ENCODE measurements around the gene KLHL17. TPM values are rescaled to one million over a fixed set of nuclear protein-coding genes. Genes with fewer than 3 reads are reported as not detected.

The KLHL17 gene
- total RNA-seq, 1 experiment from 2014 or later, result 32.1 TPM

DNA sequence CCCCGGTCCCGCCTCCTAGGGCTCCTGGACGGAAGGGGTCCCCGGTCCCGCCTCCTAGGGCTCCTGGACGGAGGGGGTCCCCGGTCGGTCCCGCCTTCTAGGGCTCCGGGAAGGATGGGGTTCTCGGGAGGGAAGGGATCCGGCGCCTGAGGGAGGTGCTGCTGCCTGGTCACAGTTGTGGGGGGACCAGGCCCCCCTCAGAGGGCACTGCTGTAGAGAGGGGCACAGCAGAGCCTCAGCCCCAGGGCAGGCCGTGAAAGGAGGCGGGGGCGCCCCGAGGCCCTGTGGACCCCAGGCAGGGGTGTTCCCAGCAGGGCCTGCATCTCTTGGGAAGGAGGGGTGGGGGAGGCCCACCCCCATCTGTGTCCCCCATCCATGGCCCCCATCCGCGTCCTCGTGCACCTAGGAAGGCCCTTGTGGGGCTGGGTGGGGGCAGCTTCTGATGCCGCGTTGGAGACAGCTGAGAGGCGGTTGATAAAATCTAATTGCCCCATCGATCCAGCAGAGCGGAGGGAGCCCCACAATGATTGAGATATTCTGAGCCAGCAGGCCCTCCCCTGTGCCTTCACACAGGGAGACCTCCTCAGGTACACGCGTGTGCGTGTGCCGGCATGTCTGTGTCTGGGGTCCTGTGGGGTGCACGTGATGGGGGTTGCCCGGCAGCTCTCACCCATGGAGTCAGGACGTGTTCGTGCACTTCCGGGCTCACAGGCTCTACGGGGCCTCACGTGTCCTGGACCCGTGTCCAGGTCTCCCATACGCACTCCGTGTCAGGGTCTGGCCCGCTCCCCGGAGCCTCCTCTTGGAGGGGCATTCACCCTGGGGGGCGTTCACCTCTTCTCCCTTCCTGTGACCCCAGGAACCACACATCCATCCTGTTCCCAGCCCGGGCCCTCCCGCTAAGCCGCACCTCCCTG lies 23.8 kb upstream of the KLHL17 start:
- ATAC-seq (no peak), DNase-seq (no peak)
- no TSS peak for BruUV-seq (replicated peaks)
- Histone ChIP-seq H3F3A (ENCODE audit: low read length, unreplicated experiment) (no peaks in the 10 kb centered on the region), H3K9ac (ENCODE audit: low read length) (no peak overlapping the region), H3K27me3 (ENCODE audit: low read length) (peaks cover 26% of the 10 kb centered on the region), H3K36me3 (ENCODE audit: low read depth, low read length) (no peaks in the 10 kb centered on the region), H3K79me2 (ENCODE audit: low read length) (no peaks in the 10 kb centered on the region), H4K20me1 (ENCODE audit: low read length) (no peaks in the 10 kb centered on the region), H3K4me2 (ENCODE audit: low read length) (no peak overlapping the region), H2AFZ (ENCODE audit: low read length) (no peak overlapping the region), H3K27ac (ENCODE audit: low read length) (no peak overlapping the region), H3K9me2 (replicated peaks; ENCODE audit: low read length) (no peaks in the 10 kb centered on the region), H3K4me3 (ENCODE audit: low read length) (no peak overlapping the region), H3K4me1 (ENCODE audit: insufficient read depth, low read length) (peaks cover 21% of the 10 kb centered on the region), H3K9me3 (ENCODE audit: low read length) (no peaks in the 10 kb centered on the region)
- ChIA-PET CTCF (no interaction called here), POLR2A (ENCODE audit: unreplicated experiment) (no interaction called here)
- no peak for TF ChIP-seq EZH2phosphoT487 (IDR thresholded peaks at IDR 0.05; ENCODE audit: borderline replicate concordance, low read length)
- TF ChIP-seq EZH2 (IDR thresholded peaks at IDR 0.05; ENCODE audit: low read length, unreplicated experiment), result no peak
- TF ChIP-seq, protein P1, sequence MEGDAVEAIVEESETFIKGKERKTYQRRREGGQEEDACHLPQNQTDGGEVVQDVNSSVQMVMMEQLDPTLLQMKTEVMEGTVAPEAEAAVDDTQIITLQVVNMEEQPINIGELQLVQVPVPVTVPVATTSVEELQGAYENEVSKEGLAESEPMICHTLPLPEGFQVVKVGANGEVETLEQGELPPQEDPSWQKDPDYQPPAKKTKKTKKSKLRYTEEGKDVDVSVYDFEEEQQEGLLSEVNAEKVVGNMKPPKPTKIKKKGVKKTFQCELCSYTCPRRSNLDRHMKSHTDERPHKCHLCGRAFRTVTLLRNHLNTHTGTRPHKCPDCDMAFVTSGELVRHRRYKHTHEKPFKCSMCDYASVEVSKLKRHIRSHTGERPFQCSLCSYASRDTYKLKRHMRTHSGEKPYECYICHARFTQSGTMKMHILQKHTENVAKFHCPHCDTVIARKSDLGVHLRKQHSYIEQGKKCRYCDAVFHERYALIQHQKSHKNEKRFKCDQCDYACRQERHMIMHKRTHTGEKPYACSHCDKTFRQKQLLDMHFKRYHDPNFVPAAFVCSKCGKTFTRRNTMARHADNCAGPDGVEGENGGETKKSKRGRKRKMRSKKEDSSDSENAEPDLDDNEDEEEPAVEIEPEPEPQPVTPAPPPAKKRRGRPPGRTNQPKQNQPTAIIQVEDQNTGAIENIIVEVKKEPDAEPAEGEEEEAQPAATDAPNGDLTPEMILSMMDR (conservative IDR thresholded peaks at IDR 0.05; ENCODE audit: low read depth, low read length), result no peak
- intact Hi-C loops (cut with micrococcal nuclease), result no loop called here

DNA sequence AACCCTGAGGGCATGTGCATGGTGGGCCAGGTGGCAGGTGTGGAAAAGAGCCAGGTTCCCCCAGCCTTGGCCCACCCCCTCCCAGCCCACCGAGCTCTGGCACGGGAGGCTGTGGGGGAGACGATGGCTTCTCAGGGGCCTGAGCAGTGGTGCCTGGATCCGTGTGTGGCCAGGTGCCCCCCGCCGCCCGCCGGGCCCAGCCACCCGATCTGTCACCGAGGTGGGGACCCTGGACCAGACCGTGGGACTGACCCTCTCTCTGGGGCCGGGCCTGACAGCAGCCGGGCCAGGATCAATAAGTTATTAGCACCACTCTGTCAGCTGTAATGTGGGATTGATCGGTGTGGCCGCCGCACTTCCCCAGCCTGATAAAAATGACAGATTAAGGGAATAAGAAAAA lies 22.9 kb upstream of the KLHL17 start:
- BruUV-seq (replicated peaks), result no TSS peak
- intact Hi-C loops (cut with micrococcal nuclease), result no loop called here
- no peak for DNase-seq
- no peaks in the 10 kb centered on the region for H3K9me2 ChIP-seq (replicated peaks; ENCODE audit: low read length)
- H3K79me2 ChIP-seq (ENCODE audit: low read length), result no peaks in the 10 kb centered on the region
- TF ChIP-seq EZH2phosphoT487 (IDR thresholded peaks at IDR 0.05; ENCODE audit: borderline replicate concordance, low read length) (no peak), EZH2 (IDR thresholded peaks at IDR 0.05; ENCODE audit: low read length, unreplicated experiment) (no peak)
- TF ChIP-seq, protein P1 (conservative IDR thresholded peaks at IDR 0.05; ENCODE audit: low read depth, low read length), result no peak
- H3K36me3 ChIP-seq (ENCODE audit: low read depth, low read length), result no peaks in the 10 kb centered on the region
- POLR2A ChIA-PET (ENCODE audit: unreplicated experiment), result no interaction called here
- H3K9ac ChIP-seq (ENCODE audit: low read length), result no peak overlapping the region
- CTCF ChIA-PET, result interaction anchor here (0.8 to 1.3 kb wide), 3 partner anchors 17 to 33 kb away, joined by 3 to 5 read pairs (median 3); no protein-coding TSS in a partner anchor
- H3K4me3 ChIP-seq (ENCODE audit: low read length), result no peak overlapping the region
- no peaks in the 10 kb centered on the region for H3F3A ChIP-seq (ENCODE audit: low read length, unreplicated experiment)
- H3K9me3 ChIP-seq (ENCODE audit: low read length), result no peaks in the 10 kb centered on the region
- H2AFZ ChIP-seq (ENCODE audit: low read length), result no peak overlapping the region
- no peaks in the 10 kb centered on the region for H4K20me1 ChIP-seq (ENCODE audit: low read length)
- peaks cover 25% of the 10 kb centered on the region for H3K4me1 ChIP-seq (ENCODE audit: insufficient read depth, low read length)
- H3K4me2 ChIP-seq (ENCODE audit: low read length), result no peak overlapping the region
- H3K27ac ChIP-seq (ENCODE audit: low read length), result no peak overlapping the region
- no peak for ATAC-seq
- H3K27me3 ChIP-seq (ENCODE audit: low read length), result peaks cover 34% of the 10 kb centered on the region

Measured in PC-3 (cell line).